ENCODE results near the gene MCTP1. TPM values are rescaled to one million over a fixed set of nuclear protein-coding genes. Genes with fewer than 3 reads are reported as not detected.

Gene MCTP1
- total and polyA plus RNA-seq, 4 experiments from 2014 or later: 0.31 to 0.42 (median 0.39) TPM; not detected in 1

DNA sequence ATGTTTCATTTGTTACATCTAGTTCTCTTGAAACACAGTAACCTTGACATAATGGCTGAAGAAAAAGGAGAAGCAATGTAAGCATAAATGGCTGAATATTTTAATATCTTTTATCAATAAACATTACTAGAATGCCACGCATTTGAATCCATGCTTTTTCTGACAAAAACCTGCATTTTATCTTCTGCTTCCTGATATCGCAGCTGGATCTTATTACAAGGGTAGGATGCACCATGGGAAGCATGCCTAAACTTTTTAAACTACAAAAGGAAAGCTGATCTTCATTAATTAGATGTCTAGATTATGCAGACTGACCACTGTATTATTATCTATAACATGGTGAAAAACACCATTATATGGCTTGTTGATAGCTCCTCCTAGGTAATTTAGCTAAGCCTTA, 509.8 kb downstream of the MCTP1 start:
- H3K4me3 ChIP-seq (ENCODE audit: low read length in 2 of 2): no peak overlapping the region
- Mint-ChIP-seq H3K4me3 (no peak overlapping the region), H3K9me3 (peaks cover 0 to 3% (median 0%) of the 10 kb centered on the region in 8 donors), H3K27ac (no peak overlapping the region), H3K4me1 (no peaks in the 10 kb centered on the region), H3K27me3 (peaks cover 5 to 15% of the 10 kb centered on the region in 2 donors), H3K36me3 (no peaks in the 10 kb centered on the region)
- H3K27me3 ChIP-seq (ENCODE audit: insufficient read depth, low read length): no peaks in the 10 kb centered on the region
- H3K4me1 ChIP-seq (ENCODE audit: insufficient read depth, low read length): no peaks in the 10 kb centered on the region
- H3K36me3 ChIP-seq (ENCODE audit: insufficient read depth, low read length): no peaks in the 10 kb centered on the region
- H3K9me3 ChIP-seq (ENCODE audit: control insufficient read depth in 1 of 2, low read length in 2 of 2): no peaks in the 10 kb centered on the region
- DNase-seq: no peak
- ChIA-PET POLR2A (ENCODE audit: partially characterized antibody) (no interaction called here), CTCF (ENCODE audit: partially characterized antibody) (no interaction called here)
- intact Hi-C loops (cut with micrococcal nuclease): no loop called here
- no peak overlapping the region for H3K27ac ChIP-seq (ENCODE audit: low read depth, low read length)

DNA sequence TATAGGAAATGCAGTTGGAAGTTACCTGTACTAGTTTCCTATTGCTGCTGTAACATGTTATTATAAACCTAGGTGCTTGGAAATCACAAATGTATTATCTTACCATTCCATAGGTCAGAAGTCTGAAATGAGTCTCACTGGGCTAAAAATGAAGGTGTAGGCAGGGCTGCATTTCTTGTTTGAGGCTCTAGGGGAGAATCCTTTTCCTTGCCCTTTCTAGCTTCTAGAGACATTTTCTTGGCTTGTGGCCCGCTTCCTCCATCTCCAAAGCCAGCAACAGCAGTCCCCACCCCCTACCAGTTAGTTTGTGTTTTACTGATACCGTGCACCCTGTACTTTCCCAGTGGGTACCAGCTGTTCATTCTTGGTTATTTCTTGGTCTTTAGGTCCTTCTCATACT, 513.2 kb downstream of the MCTP1 start:
- Mint-ChIP-seq H3K27me3 (peaks cover 5 to 9% of the 10 kb centered on the region in 2 donors), H3K4me1 (no peaks in the 10 kb centered on the region), H3K4me3 (no peak overlapping the region), H3K36me3 (no peaks in the 10 kb centered on the region), H3K27ac (no peak overlapping the region), H3K9me3 (peaks cover 0 to 3% (median 0%) of the 10 kb centered on the region in 8 donors)
- H3K27ac ChIP-seq (ENCODE audit: low read depth, low read length): no peak overlapping the region
- intact Hi-C loops (cut with micrococcal nuclease): no loop called here
- ChIA-PET CTCF (ENCODE audit: partially characterized antibody) (interaction anchor here (1.2 kb wide), 1 partner anchor 34 kb away, joined by 5 read pairs; no protein-coding TSS in a partner anchor), POLR2A (ENCODE audit: partially characterized antibody) (no interaction called here)
- no peak for DNase-seq
- no peaks in the 10 kb centered on the region for H3K4me1 ChIP-seq (ENCODE audit: insufficient read depth, low read length)
- no peak overlapping the region for H3K4me3 ChIP-seq (ENCODE audit: low read length in 2 of 2)
- H3K27me3 ChIP-seq (ENCODE audit: insufficient read depth, low read length): no peaks in the 10 kb centered on the region
- H3K36me3 ChIP-seq (ENCODE audit: insufficient read depth, low read length): no peaks in the 10 kb centered on the region
- H3K9me3 ChIP-seq (ENCODE audit: control insufficient read depth in 1 of 2, low read length in 2 of 2): no peaks in the 10 kb centered on the region

DNA sequence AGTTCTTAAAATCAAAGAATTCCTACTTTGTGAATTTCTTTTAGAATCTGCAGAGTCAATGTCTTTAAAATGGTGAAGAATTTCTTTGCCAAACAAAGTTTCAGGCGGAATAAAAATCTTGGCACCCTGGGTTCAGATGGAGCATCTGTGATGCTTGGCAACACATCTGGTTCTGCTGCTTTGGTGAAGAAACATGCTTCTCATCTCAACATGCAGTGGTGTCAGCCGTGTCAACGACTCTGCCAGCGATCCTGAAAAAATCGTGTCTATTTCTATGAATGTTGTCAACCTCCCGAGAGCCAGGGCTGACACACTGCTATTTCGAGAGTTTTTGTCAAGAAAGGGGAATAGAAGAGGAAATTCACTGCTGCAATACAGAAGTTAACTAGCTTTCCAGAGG, 514.9 kb downstream of the MCTP1 start:
- no peaks in the 10 kb centered on the region for H3K36me3 Mint-ChIP-seq
- H3K27me3 ChIP-seq (ENCODE audit: insufficient read depth, low read length): no peaks in the 10 kb centered on the region

DNA sequence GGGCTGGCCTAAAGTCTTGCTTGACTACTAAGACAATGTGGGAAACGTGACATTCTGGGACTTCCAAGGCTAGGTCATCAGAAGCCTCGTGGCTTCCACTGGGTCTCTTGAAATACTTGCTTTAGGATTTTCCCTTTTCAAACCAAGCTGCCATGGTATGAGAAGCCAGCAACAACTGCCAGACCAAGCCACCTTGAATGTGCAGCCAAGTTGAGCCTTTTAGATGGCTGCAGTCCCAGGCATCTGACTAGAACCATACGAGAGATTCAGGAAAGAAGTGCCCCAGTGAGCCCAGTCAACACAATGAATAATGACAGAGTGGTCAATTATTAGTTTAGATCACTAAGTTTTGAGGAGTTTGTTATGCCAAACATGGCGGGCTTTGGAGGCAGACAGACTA, 523.1 kb downstream of the MCTP1 start:
- Mint-ChIP-seq H3K9me3 (peaks cover 0 to 13% (median 3%) of the 10 kb centered on the region in 8 donors), H3K27me3 (peaks cover under 1 to 15% of the 10 kb centered on the region in 2 donors), H3K36me3 (no peaks in the 10 kb centered on the region), H3K4me1 (no peaks in the 10 kb centered on the region), H3K27ac (no peak overlapping the region), H3K4me3 (no peak overlapping the region)
- intact Hi-C loops (cut with micrococcal nuclease): no loop called here
- Histone ChIP-seq H3K27me3 (ENCODE audit: insufficient read depth, low read length) (no peaks in the 10 kb centered on the region), H3K27ac (ENCODE audit: low read depth, low read length) (no peak overlapping the region), H3K36me3 (ENCODE audit: insufficient read depth, low read length) (no peaks in the 10 kb centered on the region), H3K4me1 (ENCODE audit: insufficient read depth, low read length) (no peaks in the 10 kb centered on the region), H3K9me3 (ENCODE audit: control insufficient read depth in 1 of 2, low read length in 2 of 2) (no peaks in the 10 kb centered on the region), H3K4me3 (ENCODE audit: low read length in 2 of 2) (no peak overlapping the region)
- POLR2A ChIA-PET (ENCODE audit: partially characterized antibody): no interaction called here
- DNase-seq: no peak
- CTCF ChIA-PET (ENCODE audit: partially characterized antibody): no interaction called here

More for the DNA sequence above, 514.9 kb downstream of the MCTP1 start:
- H3K27me3 Mint-ChIP-seq: peaks cover 3 to 4% of the 10 kb centered on the region in 2 donors
- H3K4me3 Mint-ChIP-seq: no peak overlapping the region
- ChIA-PET CTCF (ENCODE audit: partially characterized antibody) (no interaction called here), POLR2A (ENCODE audit: partially characterized antibody) (no interaction called here)
- DNase-seq: no peak
- H3K27ac Mint-ChIP-seq: no peak overlapping the region
- H3K36me3 ChIP-seq (ENCODE audit: insufficient read depth, low read length): no peaks in the 10 kb centered on the region
- H3K27ac ChIP-seq (ENCODE audit: low read depth, low read length): no peak overlapping the region
- H3K9me3 Mint-ChIP-seq: peaks cover 0 to 3% (median 1%) of the 10 kb centered on the region in 8 donors
- no peaks in the 10 kb centered on the region for H3K4me1 Mint-ChIP-seq
- H3K4me1 ChIP-seq (ENCODE audit: insufficient read depth, low read length): no peaks in the 10 kb centered on the region
- intact Hi-C loops (cut with micrococcal nuclease): no loop called here
- no peak overlapping the region for H3K4me3 ChIP-seq (ENCODE audit: low read length in 2 of 2)
- no peaks in the 10 kb centered on the region for H3K9me3 ChIP-seq (ENCODE audit: control insufficient read depth in 1 of 2, low read length in 2 of 2)

DNA sequence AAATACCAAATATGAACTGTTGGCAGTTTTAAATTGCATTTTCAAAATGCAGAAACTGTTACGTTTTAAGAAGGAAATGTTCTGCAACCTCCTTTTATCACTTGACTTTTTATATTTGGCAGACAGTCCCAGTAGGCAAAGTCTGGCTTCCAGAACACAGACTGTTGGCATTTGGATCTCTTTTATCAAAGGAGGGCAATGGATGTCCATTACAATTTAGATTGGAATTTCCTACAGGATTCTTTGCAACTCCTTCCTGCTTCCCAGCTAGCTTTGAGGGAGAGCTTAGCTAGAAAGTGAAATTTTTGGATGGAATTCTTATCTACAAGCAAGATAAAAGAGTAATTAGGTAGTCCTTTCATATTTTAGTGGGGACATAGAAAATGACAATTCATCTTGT, 523.8 kb downstream of the MCTP1 start:
- DNase-seq: no peak
- ChIA-PET POLR2A (ENCODE audit: partially characterized antibody) (no interaction called here), CTCF (ENCODE audit: partially characterized antibody) (interaction anchor here (1.6 kb wide), 1 partner anchor 23 kb away, joined by 5 read pairs; no protein-coding TSS in a partner anchor)
- Mint-ChIP-seq H3K4me3 (no peak overlapping the region), H3K27me3 (peaks cover 0 to 15% of the 10 kb centered on the region in 2 donors), H3K27ac (no peak overlapping the region), H3K9me3 (peaks cover 0 to 13% (median 3%) of the 10 kb centered on the region in 8 donors), H3K36me3 (no peaks in the 10 kb centered on the region), H3K4me1 (no peaks in the 10 kb centered on the region)
- H3K4me1 ChIP-seq (ENCODE audit: insufficient read depth, low read length): no peaks in the 10 kb centered on the region
- intact Hi-C loops (cut with micrococcal nuclease): no loop called here
- H3K27ac ChIP-seq (ENCODE audit: low read depth, low read length): no peak overlapping the region
- H3K4me3 ChIP-seq (ENCODE audit: low read length in 2 of 2): no peak overlapping the region
- no peaks in the 10 kb centered on the region for H3K36me3 ChIP-seq (ENCODE audit: insufficient read depth, low read length)
- no peaks in the 10 kb centered on the region for H3K27me3 ChIP-seq (ENCODE audit: insufficient read depth, low read length)
- H3K9me3 ChIP-seq (ENCODE audit: control insufficient read depth in 1 of 2, low read length in 2 of 2): no peaks in the 10 kb centered on the region

DNA sequence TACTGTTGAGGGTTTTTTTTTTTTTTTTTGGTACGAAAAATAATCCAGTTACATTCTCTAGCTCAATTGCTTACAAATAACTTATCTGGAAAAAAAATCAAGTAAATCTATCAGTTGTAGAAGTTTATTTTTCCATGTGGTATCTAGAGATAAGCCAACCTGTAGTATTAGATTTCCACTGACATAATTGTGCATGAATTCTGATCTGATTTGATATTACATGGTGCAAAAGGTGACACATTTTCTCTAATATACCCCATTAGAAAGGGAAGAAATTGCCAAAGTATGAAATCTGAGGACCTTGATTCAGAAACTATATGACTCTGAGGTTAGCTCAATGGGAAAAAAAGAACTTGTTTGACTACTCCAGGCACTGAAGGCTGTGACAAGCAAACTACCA, 524.9 kb downstream of the MCTP1 start:
- no peak for DNase-seq
- POLR2A ChIA-PET (ENCODE audit: partially characterized antibody): no interaction called here
- H3K9me3 Mint-ChIP-seq: peaks cover 0 to 10% (median 3%) of the 10 kb centered on the region in 8 donors
- H3K4me3 Mint-ChIP-seq: no peak overlapping the region
- Histone ChIP-seq H3K27me3 (ENCODE audit: insufficient read depth, low read length) (no peaks in the 10 kb centered on the region), H3K4me3 (ENCODE audit: low read length in 2 of 2) (no peak overlapping the region), H3K36me3 (ENCODE audit: insufficient read depth, low read length) (no peaks in the 10 kb centered on the region), H3K27ac (ENCODE audit: low read depth, low read length) (no peak overlapping the region), H3K9me3 (ENCODE audit: control insufficient read depth in 1 of 2, low read length in 2 of 2) (no peaks in the 10 kb centered on the region), H3K4me1 (ENCODE audit: insufficient read depth, low read length) (no peaks in the 10 kb centered on the region)
- CTCF ChIA-PET (ENCODE audit: partially characterized antibody): interaction anchor here (1.6 kb wide), 1 partner anchor 22 kb away, joined by 5 read pairs; no protein-coding TSS in a partner anchor
- H3K36me3 Mint-ChIP-seq: no peaks in the 10 kb centered on the region
- no peak overlapping the region for H3K27ac Mint-ChIP-seq
- no peaks in the 10 kb centered on the region for H3K4me1 Mint-ChIP-seq
- intact Hi-C loops (cut with micrococcal nuclease): no loop called here
- peaks cover 0 to 15% of the 10 kb centered on the region in 2 donors for H3K27me3 Mint-ChIP-seq

DNA sequence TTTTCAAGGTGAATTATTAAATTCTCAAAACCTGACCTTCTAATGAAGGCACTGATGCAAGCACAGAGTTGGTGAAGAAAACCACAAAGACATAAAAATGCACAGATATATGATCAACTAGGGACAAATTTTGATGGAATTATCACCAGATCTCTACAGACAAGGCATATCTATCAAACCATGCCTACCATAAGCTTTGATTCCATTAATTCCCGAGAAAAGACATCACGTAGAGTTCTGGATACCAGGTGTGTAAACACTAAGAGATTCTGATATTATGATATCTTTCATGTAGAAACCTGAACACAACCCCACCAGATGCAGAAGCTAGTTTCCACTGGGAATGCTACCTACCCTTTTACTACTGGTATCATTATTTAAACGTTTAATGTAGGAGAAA, 525.9 kb downstream of the MCTP1 start:
- no peak for DNase-seq
- Mint-ChIP-seq H3K36me3 (no peaks in the 10 kb centered on the region), H3K9me3 (peaks cover 0 to under 1% (median 0%) of the 10 kb centered on the region in 8 donors), H3K4me1 (no peaks in the 10 kb centered on the region), H3K27ac (no peak overlapping the region), H3K27me3 (peaks cover 0 to 11% of the 10 kb centered on the region in 2 donors), H3K4me3 (no peak overlapping the region)
- no peaks in the 10 kb centered on the region for H3K27me3 ChIP-seq (ENCODE audit: insufficient read depth, low read length)
- no peak overlapping the region for H3K27ac ChIP-seq (ENCODE audit: low read depth, low read length)
- H3K9me3 ChIP-seq (ENCODE audit: control insufficient read depth in 1 of 2, low read length in 2 of 2): no peaks in the 10 kb centered on the region
- CTCF ChIA-PET (ENCODE audit: partially characterized antibody): interaction anchor here (0.6 kb wide), 1 partner anchor 404 kb away, joined by 4 read pairs; no protein-coding TSS in a partner anchor
- POLR2A ChIA-PET (ENCODE audit: partially characterized antibody): no interaction called here
- no peak overlapping the region for H3K4me3 ChIP-seq (ENCODE audit: low read length in 2 of 2)
- intact Hi-C loops (cut with micrococcal nuclease): no loop called here
- H3K36me3 ChIP-seq (ENCODE audit: insufficient read depth, low read length): no peaks in the 10 kb centered on the region
- H3K4me1 ChIP-seq (ENCODE audit: insufficient read depth, low read length): no peaks in the 10 kb centered on the region

DNA sequence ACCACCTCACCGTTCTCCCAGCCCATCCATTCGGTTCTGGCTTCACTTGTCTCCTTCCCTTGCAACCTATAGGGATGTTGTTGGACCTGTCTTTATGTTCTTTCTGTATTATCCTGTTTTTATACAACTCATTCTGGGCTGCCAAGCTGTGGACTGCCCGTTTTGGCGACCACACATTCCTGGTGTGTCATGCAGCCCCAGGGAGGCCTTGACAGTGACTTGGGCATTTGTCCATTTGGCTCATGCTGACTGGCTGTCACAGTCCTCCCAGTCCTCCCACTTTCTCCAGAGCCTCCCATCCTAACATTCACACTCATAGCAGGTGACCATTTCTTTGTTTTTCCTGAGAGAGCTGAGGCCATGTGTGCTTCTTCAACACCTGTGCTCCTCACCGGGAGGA, 530.1 kb downstream of the MCTP1 start:
- DNase-seq: no peak
- Mint-ChIP-seq H3K27me3 (no peaks in the 10 kb centered on the region), H3K36me3 (no peaks in the 10 kb centered on the region), H3K27ac (no peak overlapping the region), H3K9me3 (no peaks in the 10 kb centered on the region), H3K4me3 (no peak overlapping the region), H3K4me1 (no peaks in the 10 kb centered on the region)
- ChIA-PET CTCF (ENCODE audit: partially characterized antibody) (no interaction called here), POLR2A (ENCODE audit: partially characterized antibody) (no interaction called here)
- intact Hi-C loops (cut with micrococcal nuclease): no loop called here
- Histone ChIP-seq H3K4me3 (ENCODE audit: low read length in 2 of 2) (no peak overlapping the region), H3K9me3 (ENCODE audit: control insufficient read depth in 1 of 2, low read length in 2 of 2) (no peaks in the 10 kb centered on the region), H3K4me1 (ENCODE audit: insufficient read depth, low read length) (no peaks in the 10 kb centered on the region), H3K36me3 (ENCODE audit: insufficient read depth, low read length) (no peaks in the 10 kb centered on the region), H3K27ac (ENCODE audit: low read depth, low read length) (no peak overlapping the region), H3K27me3 (ENCODE audit: insufficient read depth, low read length) (no peaks in the 10 kb centered on the region)

All from CD4-positive, alpha-beta memory T cell (primary cell).